Loucy (cell line): ENCODE measurements around the gene CIDEB.

Source experiments
- H2AFZ ChIP-seq: fragments of 200-600 bp; sonication (generic); 2 replicates; pipeline ENCODE4 v1.6.0; 2016; ENCODE audit warnings: antibody characterized with exemption, mild to moderate bottlenecking, low read length, moderate library complexity
- H3F3A ChIP-seq: fragments of 200-600 bp; 2 replicates; pipeline ENCODE4 v1.6.0; 2016; ENCODE audit warnings: antibody characterized with exemption, low read depth, mild to moderate bottlenecking
- H3K27me3 ChIP-seq: fragments of 200-600 bp; sonication (generic); 2 replicates; pipeline ENCODE4 v1.6.1; 2014; ENCODE audit warnings: low read length, mild to moderate bottlenecking; ENCODE audit not compliant: insufficient read depth, poor library complexity, severe bottlenecking
- H3K36me3 ChIP-seq: fragments of 200-600 bp; sonication (generic); 2 replicates; pipeline ENCODE4 v1.6.1; 2016; ENCODE audit warnings: low read length; ENCODE audit not compliant: insufficient read depth
- H3K4me1 ChIP-seq: fragments of 200-600 bp; sonication (generic); 2 replicates; pipeline ENCODE4 v1.5.1; 2014; ENCODE audit warnings: low read length, mild to moderate bottlenecking; ENCODE audit not compliant: insufficient read depth, poor library complexity, severe bottlenecking
- H3K4me2 ChIP-seq: fragments of 200-600 bp; sonication (generic); 2 replicates; pipeline ENCODE4 v1.6.0; 2014; ENCODE audit warnings: antibody characterized with exemption, low read length, low read depth, mild to moderate bottlenecking; ENCODE audit not compliant: poor library complexity, severe bottlenecking
- H3K4me3 ChIP-seq: fragments of 200-600 bp; sonication (generic); 2 replicates; pipeline ENCODE4 v1.5.1; 2014; ENCODE audit warnings: low read length, mild to moderate bottlenecking, mixed read lengths; ENCODE audit not compliant: poor library complexity, severe bottlenecking
- H3K79me2 ChIP-seq: fragments of 200-600 bp; sonication (generic); 2 replicates; pipeline ENCODE4 v1.6.1; 2014; ENCODE audit warnings: low read length; ENCODE audit not compliant: insufficient read depth
- H3K9ac ChIP-seq: fragments of 200-600 bp; sonication (generic); 2 replicates; pipeline ENCODE4 v1.6.0; 2014; ENCODE audit warnings: mild to moderate bottlenecking, low read depth, low read length, moderate library complexity; ENCODE audit not compliant: poor library complexity, severe bottlenecking
- H3K9me2 ChIP-seq: fragments of 200-600 bp; sonication (generic); replicated peaks from 2 replicates; pipeline ENCODE4 v1.6.1; 2016; ENCODE audit warnings: low read depth, low read length, mixed read lengths
- H3K9me3 ChIP-seq: fragments of 200-600 bp; sonication (generic); 2 replicates; pipeline ENCODE4 v1.6.1; 2014; ENCODE audit warnings: mild to moderate bottlenecking, antibody characterized with exemption, low read length, low read depth; ENCODE audit not compliant: insufficient read depth
- H4K20me1 ChIP-seq: fragments of 200-600 bp; sonication (generic); 2 replicates; pipeline ENCODE4 v1.6.0; 2014; ENCODE audit warnings: antibody characterized with exemption, low read length, mild to moderate bottlenecking; ENCODE audit not compliant: insufficient read depth, poor library complexity, severe bottlenecking
- EZH2phosphoT487 ChIP-seq: fragments of 200-600 bp; IDR thresholded peaks from 2 replicates; pipeline ENCODE4 v1.6.1; 2018; ENCODE audit warnings: antibody characterized with exemption, mild to moderate bottlenecking, moderate library complexity, borderline replicate concordance
- TF ChIP-seq, protein P1 (sequence below): fragments of 200-600 bp; sonication (generic); conservative IDR thresholded peaks from 2 replicates; pipeline ENCODE4 v1.5.1; 2014; ENCODE audit warnings: mild to moderate bottlenecking, antibody characterized with exemption, low read length

CIDEB gene

DNA sequence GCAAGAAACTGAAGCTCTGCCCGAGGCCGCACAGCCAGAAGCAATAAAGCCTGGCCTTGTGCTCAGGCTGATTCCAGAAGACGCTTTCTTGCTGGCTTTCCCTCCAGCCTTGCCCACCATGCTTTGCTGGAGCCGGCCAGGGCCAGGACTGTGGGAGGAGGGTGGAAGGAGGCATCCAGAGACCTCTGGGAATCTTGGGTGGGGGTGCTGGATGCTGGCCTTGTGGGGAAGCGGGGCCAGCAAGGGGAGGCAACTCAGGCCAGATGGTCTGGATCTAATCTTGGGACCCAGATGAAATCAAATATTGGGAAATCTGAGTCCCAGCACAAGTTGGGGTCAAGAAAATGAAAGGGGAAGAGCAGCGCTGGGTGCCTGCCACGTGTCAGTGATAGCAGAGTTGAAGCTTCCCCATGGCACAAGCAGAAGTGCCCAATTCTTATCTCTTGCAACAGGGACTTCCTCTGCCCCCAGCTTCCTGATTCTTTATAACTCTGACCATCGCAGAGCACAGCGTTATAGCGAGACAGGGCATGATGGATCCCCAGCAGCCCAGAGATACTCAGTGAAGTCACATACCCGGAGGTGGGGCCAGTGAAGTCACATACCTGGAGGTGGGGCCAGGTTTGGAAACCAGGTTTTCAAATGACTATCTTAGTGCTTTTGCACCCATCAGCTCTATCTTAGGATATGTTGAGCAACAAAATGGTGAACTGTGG lies 30.0 kb downstream of the CIDEB start:
- no peak overlapping the region for H3K9ac ChIP-seq
- H3K9me2 ChIP-seq = no peaks in the 10 kb centered on the region
- H3K79me2 ChIP-seq = no peaks in the 10 kb centered on the region
- no peaks in the 10 kb centered on the region for H3K27me3 ChIP-seq
- H2AFZ ChIP-seq = no peak overlapping the region
- H3K9me3 ChIP-seq = no peaks in the 10 kb centered on the region
- no peaks in the 10 kb centered on the region for H4K20me1 ChIP-seq
- no peak overlapping the region for H3K4me3 ChIP-seq
- peak overlapping the region; percentile 36 for H3K4me2 ChIP-seq
- TF ChIP-seq, protein P1, sequence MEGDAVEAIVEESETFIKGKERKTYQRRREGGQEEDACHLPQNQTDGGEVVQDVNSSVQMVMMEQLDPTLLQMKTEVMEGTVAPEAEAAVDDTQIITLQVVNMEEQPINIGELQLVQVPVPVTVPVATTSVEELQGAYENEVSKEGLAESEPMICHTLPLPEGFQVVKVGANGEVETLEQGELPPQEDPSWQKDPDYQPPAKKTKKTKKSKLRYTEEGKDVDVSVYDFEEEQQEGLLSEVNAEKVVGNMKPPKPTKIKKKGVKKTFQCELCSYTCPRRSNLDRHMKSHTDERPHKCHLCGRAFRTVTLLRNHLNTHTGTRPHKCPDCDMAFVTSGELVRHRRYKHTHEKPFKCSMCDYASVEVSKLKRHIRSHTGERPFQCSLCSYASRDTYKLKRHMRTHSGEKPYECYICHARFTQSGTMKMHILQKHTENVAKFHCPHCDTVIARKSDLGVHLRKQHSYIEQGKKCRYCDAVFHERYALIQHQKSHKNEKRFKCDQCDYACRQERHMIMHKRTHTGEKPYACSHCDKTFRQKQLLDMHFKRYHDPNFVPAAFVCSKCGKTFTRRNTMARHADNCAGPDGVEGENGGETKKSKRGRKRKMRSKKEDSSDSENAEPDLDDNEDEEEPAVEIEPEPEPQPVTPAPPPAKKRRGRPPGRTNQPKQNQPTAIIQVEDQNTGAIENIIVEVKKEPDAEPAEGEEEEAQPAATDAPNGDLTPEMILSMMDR = no peak
- no peak for TF ChIP-seq EZH2phosphoT487
- no peaks in the 10 kb centered on the region for H3K36me3 ChIP-seq
- no peaks in the 10 kb centered on the region for H3F3A ChIP-seq
- peaks cover 24% of the 10 kb centered on the region for H3K4me1 ChIP-seq

GRCh38 chr14:24277071-24277470 lies 30.7 kb downstream of the CIDEB start:
- no peak overlapping the region for H3K4me2 ChIP-seq
- no peak overlapping the region for H2AFZ ChIP-seq
- no peaks in the 10 kb centered on the region for H3K9me3 ChIP-seq
- TF ChIP-seq, protein P1 = no peak
- no peak for TF ChIP-seq EZH2phosphoT487
- no peaks in the 10 kb centered on the region for H3K9me2 ChIP-seq
- H3K27me3 ChIP-seq = no peaks in the 10 kb centered on the region
- no peak overlapping the region for H3K4me3 ChIP-seq
- no peaks in the 10 kb centered on the region for H3K36me3 ChIP-seq
- H3K9ac ChIP-seq = no peak overlapping the region
- H3K4me1 ChIP-seq = peaks cover 26% of the 10 kb centered on the region
- H3F3A ChIP-seq = no peaks in the 10 kb centered on the region
- no peaks in the 10 kb centered on the region for H4K20me1 ChIP-seq
- H3K79me2 ChIP-seq = peaks cover 5% of the 10 kb centered on the region; the same call in 1 of the 2 replicates

- no peaks in the 10 kb centered on the region for H3K9me3 ChIP-seq
- no peak overlapping the region for H3K9ac ChIP-seq
- no peaks in the 10 kb centered on the region for H3K27me3 ChIP-seq
- H4K20me1 ChIP-seq = no peaks in the 10 kb centered on the region
- H3K4me2 ChIP-seq = no peak overlapping the region
- H3K4me1 ChIP-seq = peaks cover 35% of the 10 kb centered on the region
- no peak overlapping the region for H3K4me3 ChIP-seq
- no peaks in the 10 kb centered on the region for H3K9me2 ChIP-seq
- no peak overlapping the region for H2AFZ ChIP-seq
- TF ChIP-seq, protein P1 = no peak
- TF ChIP-seq EZH2phosphoT487 = no peak
- H3K79me2 ChIP-seq = peaks cover 14% of the 10 kb centered on the region; the same call in 1 of the 2 replicates
- no peaks in the 10 kb centered on the region for H3F3A ChIP-seq
- no peaks in the 10 kb centered on the region for H3K36me3 ChIP-seq
Measured at GRCh38 chr14:24274101-24274543, 33.7 kb downstream of the CIDEB start.
